ENCODE results near the gene PSMB8.
"Not testable (repeated sequence)": the region's sequence is repeated elsewhere in the genome, so short reads cannot be mapped to it uniquely, and the experiment has no call there.

The PSMB8 gene

GRCh38 chr6:32885698-32886286 is 41.9 kb upstream of the PSMB8 start:
- TF ChIP-seq, protein P1, sequence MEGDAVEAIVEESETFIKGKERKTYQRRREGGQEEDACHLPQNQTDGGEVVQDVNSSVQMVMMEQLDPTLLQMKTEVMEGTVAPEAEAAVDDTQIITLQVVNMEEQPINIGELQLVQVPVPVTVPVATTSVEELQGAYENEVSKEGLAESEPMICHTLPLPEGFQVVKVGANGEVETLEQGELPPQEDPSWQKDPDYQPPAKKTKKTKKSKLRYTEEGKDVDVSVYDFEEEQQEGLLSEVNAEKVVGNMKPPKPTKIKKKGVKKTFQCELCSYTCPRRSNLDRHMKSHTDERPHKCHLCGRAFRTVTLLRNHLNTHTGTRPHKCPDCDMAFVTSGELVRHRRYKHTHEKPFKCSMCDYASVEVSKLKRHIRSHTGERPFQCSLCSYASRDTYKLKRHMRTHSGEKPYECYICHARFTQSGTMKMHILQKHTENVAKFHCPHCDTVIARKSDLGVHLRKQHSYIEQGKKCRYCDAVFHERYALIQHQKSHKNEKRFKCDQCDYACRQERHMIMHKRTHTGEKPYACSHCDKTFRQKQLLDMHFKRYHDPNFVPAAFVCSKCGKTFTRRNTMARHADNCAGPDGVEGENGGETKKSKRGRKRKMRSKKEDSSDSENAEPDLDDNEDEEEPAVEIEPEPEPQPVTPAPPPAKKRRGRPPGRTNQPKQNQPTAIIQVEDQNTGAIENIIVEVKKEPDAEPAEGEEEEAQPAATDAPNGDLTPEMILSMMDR (IDR thresholded peaks at IDR 0.05; ENCODE audit: low read length, missing control alignments): peak; percentile 49
- peak; percentile 88 for DNase-seq (ENCODE audit: low read depth)
- H3K4me3 ChIP-seq (replicated peaks; ENCODE audit: low read depth, low read length): no peak overlapping the region

GRCh38 chr6:32883789-32884188 is 39.9 kb upstream of the PSMB8 start:
- TF ChIP-seq, protein P1 (IDR thresholded peaks at IDR 0.05; ENCODE audit: low read length, missing control alignments): no peak
- no peak overlapping the region for H3K4me3 ChIP-seq (replicated peaks; ENCODE audit: low read depth, low read length)
- DNase-seq (ENCODE audit: low read depth): peak; percentile 85

GRCh38 chr6:32882879-32883250 is 39.0 kb upstream of the PSMB8 start:
- peak; percentile 6 for DNase-seq (ENCODE audit: low read depth)
- TF ChIP-seq, protein P1 (IDR thresholded peaks at IDR 0.05; ENCODE audit: low read length, missing control alignments): no peak
- H3K4me3 ChIP-seq (replicated peaks; ENCODE audit: low read depth, low read length): no peak overlapping the region

DNA sequence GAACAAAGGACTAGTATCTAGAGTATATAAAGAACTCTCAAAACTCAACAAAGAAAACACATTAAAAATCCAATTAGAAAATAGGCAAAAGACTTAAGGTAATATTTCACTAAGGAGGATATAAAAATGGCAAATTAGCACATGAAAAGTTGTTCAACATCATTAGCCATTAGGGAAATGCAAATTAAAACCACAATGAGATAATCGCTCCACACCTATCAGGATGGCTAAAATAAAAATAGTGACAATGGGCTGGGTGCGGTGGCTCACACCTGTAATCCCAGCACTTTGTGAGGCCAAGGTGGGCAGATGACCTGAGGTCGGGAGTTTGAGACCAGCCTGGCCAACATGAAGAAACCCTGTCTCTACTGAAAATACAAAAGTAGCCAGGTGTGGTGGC is 37.1 kb upstream of the PSMB8 start:
- not testable (repeated sequence) for H3K4me3 ChIP-seq (replicated peaks; ENCODE audit: low read depth, low read length); DNase-seq (ENCODE audit: low read depth)

DNA sequence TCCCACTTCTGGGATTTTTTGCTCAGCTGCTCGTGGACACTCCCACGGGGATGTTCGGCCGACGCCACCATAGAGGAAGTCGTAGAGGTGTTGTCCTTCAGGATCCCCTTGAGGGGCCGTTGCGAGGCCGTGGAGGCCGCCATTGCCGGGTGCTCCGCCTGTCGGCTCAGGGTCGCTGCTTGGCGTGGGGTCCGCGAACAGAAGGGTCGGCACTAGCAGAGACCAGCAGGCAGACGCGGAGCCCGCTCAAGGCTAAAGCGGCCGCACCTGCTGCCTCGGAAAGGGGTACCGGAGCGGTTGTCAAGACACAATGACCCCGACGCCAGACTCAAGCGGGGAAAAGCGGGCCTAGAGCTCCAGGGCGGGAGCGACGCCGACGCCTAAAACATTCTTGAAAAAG is 35.8 kb upstream of the PSMB8 start:
- H3K4me3 ChIP-seq (replicated peaks; ENCODE audit: low read depth, low read length): no peak overlapping the region
- TF ChIP-seq, protein P1 (IDR thresholded peaks at IDR 0.05; ENCODE audit: low read length, missing control alignments): no peak
- DNase-seq (ENCODE audit: low read depth): no peak

GRCh38 chr6:32876603-32877002 is 32.8 kb upstream of the PSMB8 start:
- no peak overlapping the region for H3K4me3 ChIP-seq (replicated peaks; ENCODE audit: low read depth, low read length)
- TF ChIP-seq, protein P1 (IDR thresholded peaks at IDR 0.05; ENCODE audit: low read length, missing control alignments): no peak
- DNase-seq (ENCODE audit: low read depth): no peak

DNA sequence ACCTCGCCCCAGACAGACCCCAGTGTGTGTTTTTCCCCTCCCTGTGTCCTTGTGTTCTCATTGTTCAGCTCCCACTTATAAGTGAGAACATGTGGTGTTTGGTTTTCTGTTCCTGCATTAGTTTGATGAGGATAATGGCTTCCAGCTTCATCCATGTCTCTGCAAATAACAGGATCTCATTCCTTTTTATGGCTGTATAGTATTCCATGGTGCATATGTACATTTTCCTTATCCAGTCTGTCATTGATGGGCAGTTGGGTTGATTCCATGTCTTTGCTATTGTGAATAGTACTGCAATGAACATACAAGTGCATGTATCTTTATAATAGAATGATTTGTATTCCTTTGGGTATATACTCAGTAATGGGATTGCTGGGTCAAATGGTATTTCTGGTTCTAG is 30.1 kb upstream of the PSMB8 start:
- not testable (repeated sequence) for H3K4me3 ChIP-seq (replicated peaks; ENCODE audit: low read depth, low read length); DNase-seq (ENCODE audit: low read depth)

DNA sequence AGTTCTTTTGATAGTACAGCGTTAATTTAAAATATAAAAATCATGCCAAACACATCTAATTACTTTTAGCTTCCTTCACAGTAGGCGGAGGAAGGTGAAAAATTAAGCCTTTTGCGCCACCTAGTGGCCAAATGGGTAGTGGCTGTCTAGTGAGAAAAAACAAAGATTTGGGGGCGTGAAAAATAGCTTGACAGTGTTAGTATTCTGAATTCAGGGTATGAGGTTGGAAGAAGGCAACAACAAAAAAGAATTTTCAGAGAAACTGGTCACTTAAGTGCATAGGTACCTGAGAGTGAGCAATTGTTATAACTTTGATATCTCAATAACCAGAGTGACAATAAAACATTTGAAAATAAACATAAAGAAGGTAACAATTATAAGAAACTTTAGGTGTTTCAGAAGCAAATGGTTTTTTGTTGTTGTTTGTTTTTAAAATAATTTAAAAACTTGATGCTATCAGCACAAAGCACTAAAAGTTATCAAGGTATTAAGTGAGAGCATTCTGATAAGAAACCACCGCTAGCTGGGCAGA is 24.5 kb upstream of the PSMB8 start:
- TF ChIP-seq, protein P1 (IDR thresholded peaks at IDR 0.05; ENCODE audit: low read length, missing control alignments): peak; percentile 82
- peak; percentile 83 for DNase-seq (ENCODE audit: low read depth)
- no peak overlapping the region for H3K4me3 ChIP-seq (replicated peaks; ENCODE audit: low read depth, low read length)

All from fibroblast of pulmonary artery (primary cell).